HG03432 (cell line): ENCODE results near the gene YEATS4.

Experiments
- ATAC-seq: cut with Tn5 transposase; IDR thresholded peaks from one replicate; pipeline ENCODE4 v1.9.1; 2021; ENCODE audit warnings: mild to moderate bottlenecking, moderate library complexity; ENCODE audit not compliant: unreplicated experiment

The YEATS4 gene

DNA sequence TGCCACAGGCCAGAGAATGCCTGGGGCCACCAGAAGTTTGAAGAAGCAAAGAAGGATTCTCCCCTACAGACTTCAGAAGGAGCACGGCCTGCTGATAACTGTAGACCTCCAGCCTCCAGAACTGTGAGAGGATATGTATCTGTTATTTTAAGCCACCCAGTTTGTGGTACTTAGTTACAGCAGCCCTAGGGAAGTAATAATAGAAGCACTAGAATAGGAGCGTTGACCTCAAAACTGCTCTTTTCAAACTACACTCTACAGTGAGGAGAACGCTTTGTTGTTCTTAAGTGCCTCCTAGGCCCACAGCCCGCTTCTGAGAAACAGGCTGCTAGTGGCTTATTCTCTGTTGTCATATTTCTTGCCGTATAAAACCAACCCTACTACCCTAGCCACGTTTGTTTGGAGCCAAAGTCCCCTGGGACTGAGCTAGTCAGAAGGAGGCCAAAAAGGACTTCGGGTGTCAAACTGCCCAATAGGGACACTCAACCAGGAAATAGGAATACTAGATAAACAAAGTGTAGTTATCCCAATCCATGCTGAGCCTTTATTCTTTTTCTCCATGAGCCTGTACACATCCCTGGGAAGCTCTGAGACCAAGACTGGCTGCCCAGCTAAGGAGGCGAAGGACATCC is 72.2 kb downstream of the YEATS4 start:
- no peak for ATAC-seq

DNA sequence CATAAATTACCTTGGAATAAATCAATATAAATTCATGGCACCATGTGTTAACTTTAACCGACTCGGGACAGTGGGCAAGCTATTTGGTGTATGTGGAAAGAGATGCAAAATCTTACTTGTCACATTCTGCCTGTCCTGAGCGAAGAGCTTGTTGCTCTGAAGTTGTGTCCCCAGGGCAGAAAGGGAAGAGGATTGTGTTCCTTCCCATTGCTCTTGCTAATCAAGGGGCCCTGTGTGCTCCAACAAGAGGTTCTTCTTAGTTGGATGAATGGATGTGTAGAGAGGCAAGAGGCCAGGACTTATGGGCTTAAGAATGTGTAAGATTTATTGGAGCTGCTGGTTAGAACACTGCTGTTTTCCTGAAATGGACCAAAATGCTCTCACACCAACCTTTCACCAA is 74.1 kb downstream of the YEATS4 start:
- no peak for ATAC-seq

- no peak for ATAC-seq
Observed at GRCh38 chr12:69435644-69436043, 76.1 kb downstream of the YEATS4 start.

- no peak for ATAC-seq
Observed at GRCh38 chr12:69437073-69437472, 77.5 kb downstream of the YEATS4 start.

GRCh38 chr12:69438539-69438938 is 79.0 kb downstream of the YEATS4 start:
- no peak for ATAC-seq

DNA sequence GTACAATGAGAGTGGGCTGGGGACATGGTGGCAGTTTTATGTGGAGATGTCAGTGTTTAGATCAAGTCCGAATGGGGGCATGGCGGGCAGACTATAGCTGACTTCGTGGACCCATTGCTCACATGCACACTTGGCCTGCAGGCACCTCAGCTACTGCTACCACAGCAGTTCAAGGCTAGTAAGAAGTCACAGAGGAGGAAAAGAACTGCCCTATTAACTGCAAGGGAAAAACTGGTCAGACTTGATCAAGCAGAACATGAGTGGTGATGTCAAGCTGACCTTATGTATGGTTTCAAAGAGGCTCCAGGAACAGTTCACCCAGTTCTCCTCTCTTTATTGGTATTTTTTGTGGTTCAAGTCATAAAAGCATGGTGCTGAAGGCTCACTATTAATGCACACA is 80.5 kb downstream of the YEATS4 start:
- ATAC-seq, result no peak
